Common myeloid progenitor, CD34-positive (primary cell): ENCODE results near the gene TFCP2L1.

Experiments
- CTCF ChIA-PET: fragments of 350-600 bp; sonication (Branson Sonifier 250); formaldehyde crosslinking; loops from one replicate; lab custom pipeline; 2021; ENCODE audit warnings: antibody characterized with exemption; lab: Charles Lee
- POLR2A ChIA-PET: fragments of 350-600 bp; sonication (Branson Sonifier 250); formaldehyde crosslinking; loops from one replicate; lab custom pipeline; 2021; ENCODE audit warnings: antibody characterized with exemption; lab: Charles Lee
- DNase-seq, 3 donors: peaks; one replicate each; pipeline versions ENCODE4 v3.0.0 to v3.0.0-alpha.2; 2013
- H3K27ac ChIP-seq, 2 experiments: 1 replicate in 1 of 2; 2 replicates in 1 of 2; pipeline ENCODE4 v1.7.0; 2013; ENCODE audit warnings: inconsistent platforms in 2 of 2, low read length in 2 of 2, mild to moderate bottlenecking in 2 of 2, low read depth in 1 of 2, moderate library complexity in 1 of 2; ENCODE audit not compliant: severe bottlenecking in 2 of 2, insufficient read depth in 1 of 2, poor library complexity in 1 of 2
- H3K27me3 ChIP-seq, 5 experiments: replicated peaks in 2 of 5; 1 replicate in 3 of 5; 2 replicates in 2 of 5; pipeline versions ENCODE4 v1.6.1 to v1.7.0; 2013; ENCODE audit warnings: low read length in 4 of 5, mild to moderate bottlenecking in 2 of 5, moderate library complexity in 2 of 5, inconsistent platforms in 1 of 5; ENCODE audit not compliant: insufficient read depth in 5 of 5, control insufficient read depth in 4 of 5
- H3K36me3 ChIP-seq, 4 experiments: 1 replicate in 2 of 4; 2 replicates in 2 of 4; pipeline versions ENCODE4 v1.6.1 to v1.7.0; 2013; ENCODE audit warnings: low read length in 3 of 4, control low read depth in 1 of 4, mild to moderate bottlenecking in 1 of 4; ENCODE audit not compliant: control insufficient read depth in 4 of 4, insufficient read depth in 4 of 4
- H3K4me1 ChIP-seq, 4 experiments: 1 replicate in 3 of 4; 2 replicates in 1 of 4; pipeline versions ENCODE4 v1.6.1 to v1.7.1; 2013; ENCODE audit warnings: low read length in 3 of 4, mild to moderate bottlenecking in 3 of 4, control low read depth in 1 of 4, inconsistent platforms in 1 of 4, moderate library complexity in 1 of 4; ENCODE audit not compliant: control insufficient read depth in 4 of 4, insufficient read depth in 4 of 4; ENCODE audit errors: control extremely low read depth in 1 of 4
- H3K4me3 ChIP-seq, 7 experiments: 1 replicate in 4 of 7; 2 replicates in 3 of 7; pipeline versions ENCODE4 v1.5.1 to v1.7.0; 2013; ENCODE audit warnings: mild to moderate bottlenecking in 7 of 7, low read length in 6 of 7, moderate library complexity in 6 of 7, inconsistent platforms in 2 of 7, low read depth in 2 of 7, control low read depth in 1 of 7; ENCODE audit not compliant: insufficient read depth in 4 of 7, control insufficient read depth in 1 of 7; ENCODE audit errors: extremely low read depth in 1 of 7
- H3K9me3 ChIP-seq, 5 experiments: 1 replicate in 4 of 5; 2 replicates in 1 of 5; pipeline versions ENCODE4 v1.6.1 to v1.7.1; 2013; ENCODE audit warnings: low read length in 4 of 5, mild to moderate bottlenecking in 2 of 5, inconsistent platforms in 1 of 5, low read depth in 1 of 5, moderate library complexity in 1 of 5; ENCODE audit not compliant: control insufficient read depth in 4 of 5, insufficient read depth in 2 of 5; ENCODE audit errors: control extremely low read depth in 1 of 5
- WGBS: methylation state at CpG from one replicate; pipeline ENCODE4 v1.1.5; 2013; ENCODE audit not compliant: insufficient coverage; 5-methylcytosine and 5-hydroxymethylcytosine counted together

Gene TFCP2L1

GRCh38 chr2:121203591-121204249 lies 81.3 kb downstream of the TFCP2L1 start:
- POLR2A ChIA-PET = no interaction called here
- no peak overlapping the region for H3K27ac ChIP-seq
- CTCF ChIA-PET = no interaction called here
- no peaks in the 10 kb centered on the region for H3K4me1 ChIP-seq
- no peaks in the 10 kb centered on the region for H3K27me3 ChIP-seq
- no peak overlapping the region for H3K4me3 ChIP-seq
- no peak for DNase-seq
- no peaks in the 10 kb centered on the region for H3K36me3 ChIP-seq
- WGBS = 98% methylated on average over 5 of the region's 10 CpGs
- H3K9me3 ChIP-seq = no peaks in the 10 kb centered on the region

GRCh38 chr2:121202541-121203310 lies 82.3 kb downstream of the TFCP2L1 start:
- WGBS = 100% methylated on average over 11 of the region's 11 CpGs
- no peaks in the 10 kb centered on the region for H3K9me3 ChIP-seq
- CTCF ChIA-PET = no interaction called here
- H3K36me3 ChIP-seq = no peaks in the 10 kb centered on the region
- no peaks in the 10 kb centered on the region for H3K27me3 ChIP-seq
- H3K4me1 ChIP-seq = no peaks in the 10 kb centered on the region
- POLR2A ChIA-PET = no interaction called here
- DNase-seq = no peak
- no peak overlapping the region for H3K4me3 ChIP-seq
- no peak overlapping the region for H3K27ac ChIP-seq

GRCh38 chr2:121201796-121202195 lies 83.2 kb downstream of the TFCP2L1 start:
- ChIA-PET CTCF (interaction anchor here (0.6 kb wide), 1 partner anchor 67 kb away, joined by 3 read pairs; no protein-coding TSS in a partner anchor), POLR2A (no interaction called here)
- no peak for DNase-seq
- Histone ChIP-seq H3K4me1 (no peaks in the 10 kb centered on the region), H3K27ac (no peak overlapping the region), H3K36me3 (no peaks in the 10 kb centered on the region), H3K27me3 (no peaks in the 10 kb centered on the region), H3K9me3 (no peaks in the 10 kb centered on the region), H3K4me3 (no peak overlapping the region)
- WGBS = 83% methylated on average over 2 of the region's 3 CpGs

GRCh38 chr2:121200419-121201315 lies 84.3 kb downstream of the TFCP2L1 start:
- Histone ChIP-seq H3K4me1 (no peaks in the 10 kb centered on the region), H3K27me3 (no peaks in the 10 kb centered on the region), H3K9me3 (no peaks in the 10 kb centered on the region), H3K4me3 (no peak overlapping the region), H3K27ac (no peak overlapping the region), H3K36me3 (no peaks in the 10 kb centered on the region)
- POLR2A ChIA-PET = no interaction called here
- WGBS = 92% methylated on average over 14 of the region's 14 CpGs
- CTCF ChIA-PET = interaction anchor here (0.6 kb wide), 1 partner anchor 66 kb away, joined by 3 read pairs; no protein-coding TSS in a partner anchor
- DNase-seq = no peak

GRCh38 chr2:121200011-121200347 lies 85.0 kb downstream of the TFCP2L1 start:
- 96% methylated on average over 8 of the region's 8 CpGs for WGBS
- no peaks in the 10 kb centered on the region for H3K36me3 ChIP-seq
- CTCF ChIA-PET = no interaction called here
- no peak for DNase-seq
- no peak overlapping the region for H3K4me3 ChIP-seq
- POLR2A ChIA-PET = no interaction called here
- H3K9me3 ChIP-seq = no peaks in the 10 kb centered on the region
- no peak overlapping the region for H3K27ac ChIP-seq
- no peaks in the 10 kb centered on the region for H3K27me3 ChIP-seq
- no peaks in the 10 kb centered on the region for H3K4me1 ChIP-seq

GRCh38 chr2:121199281-121200010 lies 85.6 kb downstream of the TFCP2L1 start:
- 98% methylated on average over 5 of the region's 10 CpGs for WGBS
- no peak overlapping the region for H3K4me3 ChIP-seq
- ChIA-PET CTCF (no interaction called here), POLR2A (no interaction called here)
- no peaks in the 10 kb centered on the region for H3K9me3 ChIP-seq
- no peaks in the 10 kb centered on the region for H3K27me3 ChIP-seq
- DNase-seq = no peak
- H3K27ac ChIP-seq = no peak overlapping the region
- H3K4me1 ChIP-seq = no peaks in the 10 kb centered on the region
- H3K36me3 ChIP-seq = no peaks in the 10 kb centered on the region
